ENCODE measurements around the gene SUN3. TPM values are rescaled to one million over a fixed set of nuclear protein-coding genes. Genes with fewer than 3 reads are reported as not detected.

The SUN3 gene
- total and polyA plus RNA-seq, 10 of the 15 experiments (the other 5 are each of a cell fraction or from before 2014, with no cell fraction given): 0.29 to 0.48 TPM; not detected in 8

DNA sequence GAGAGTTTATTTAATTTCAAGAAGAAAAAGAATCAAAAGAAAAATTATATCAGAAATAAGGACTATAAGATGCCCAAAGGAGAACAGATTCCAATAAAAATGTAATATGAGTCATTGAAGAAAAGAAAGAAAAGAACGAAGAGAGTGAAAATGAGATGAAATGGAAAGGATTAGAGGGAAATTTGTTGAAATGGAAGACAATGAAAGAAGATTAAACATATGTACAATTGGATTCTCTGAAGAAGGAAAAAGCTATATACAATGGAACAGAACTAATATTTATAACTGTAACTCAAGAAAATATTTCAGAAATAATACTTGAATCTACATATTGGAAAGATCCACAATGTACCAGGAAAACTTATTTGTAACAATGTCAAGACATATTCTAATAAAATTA, 35.1 kb upstream of the SUN3 start:
- no TSS peak for BruUV-seq (replicated peaks)
- no peaks in the 10 kb centered on the region for H3K27me3 ChIP-seq (replicated peaks in 1 of 2; ENCODE audit: control insufficient read depth in 2 of 2, insufficient read depth in 2 of 2, low read length in 1 of 2)
- no peaks in the 10 kb centered on the region for H3K79me2 ChIP-seq (ENCODE audit: control insufficient read depth, insufficient read depth, low read length)
- no peaks in the 10 kb centered on the region for H4K20me1 ChIP-seq (ENCODE audit: control insufficient read depth, insufficient read depth)
- TF ChIP-seq TCF3 (IDR thresholded peaks at IDR 0.05; ENCODE audit: borderline replicate concordance, insufficient read depth, low read depth, low read length): no peak
- TF ChIP-seq NFYA (IDR thresholded peaks at IDR 0.05; ENCODE audit: borderline replicate concordance, low read depth, low read length): no peak
- TF ChIP-seq, protein P1, sequence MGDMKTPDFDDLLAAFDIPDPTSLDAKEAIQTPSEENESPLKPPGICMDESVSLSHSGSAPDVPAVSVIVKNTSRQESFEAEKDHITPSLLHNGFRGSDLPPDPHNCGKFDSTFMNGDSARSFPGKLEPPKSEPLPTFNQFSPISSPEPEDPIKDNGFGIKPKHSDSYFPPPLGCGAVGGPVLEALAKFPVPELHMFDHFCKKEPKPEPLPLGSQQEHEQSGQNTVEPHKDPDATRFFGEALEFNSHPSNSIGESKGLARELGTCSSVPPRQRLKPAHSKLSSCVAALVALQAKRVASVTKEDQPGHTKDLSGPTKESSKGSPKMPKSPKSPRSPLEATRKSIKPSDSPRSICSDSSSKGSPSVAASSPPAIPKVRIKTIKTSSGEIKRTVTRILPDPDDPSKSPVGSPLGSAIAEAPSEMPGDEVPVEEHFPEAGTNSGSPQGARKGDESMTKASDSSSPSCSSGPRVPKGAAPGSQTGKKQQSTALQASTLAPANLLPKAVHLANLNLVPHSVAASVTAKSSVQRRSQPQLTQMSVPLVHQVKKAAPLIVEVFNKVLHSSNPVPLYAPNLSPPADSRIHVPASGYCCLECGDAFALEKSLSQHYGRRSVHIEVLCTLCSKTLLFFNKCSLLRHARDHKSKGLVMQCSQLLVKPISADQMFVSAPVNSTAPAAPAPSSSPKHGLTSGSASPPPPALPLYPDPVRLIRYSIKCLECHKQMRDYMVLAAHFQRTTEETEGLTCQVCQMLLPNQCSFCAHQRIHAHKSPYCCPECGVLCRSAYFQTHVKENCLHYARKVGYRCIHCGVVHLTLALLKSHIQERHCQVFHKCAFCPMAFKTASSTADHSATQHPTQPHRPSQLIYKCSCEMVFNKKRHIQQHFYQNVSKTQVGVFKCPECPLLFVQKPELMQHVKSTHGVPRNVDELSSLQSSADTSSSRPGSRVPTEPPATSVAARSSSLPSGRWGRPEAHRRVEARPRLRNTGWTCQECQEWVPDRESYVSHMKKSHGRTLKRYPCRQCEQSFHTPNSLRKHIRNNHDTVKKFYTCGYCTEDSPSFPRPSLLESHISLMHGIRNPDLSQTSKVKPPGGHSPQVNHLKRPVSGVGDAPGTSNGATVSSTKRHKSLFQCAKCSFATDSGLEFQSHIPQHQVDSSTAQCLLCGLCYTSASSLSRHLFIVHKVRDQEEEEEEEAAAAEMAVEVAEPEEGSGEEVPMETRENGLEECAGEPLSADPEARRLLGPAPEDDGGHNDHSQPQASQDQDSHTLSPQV (IDR thresholded peaks at IDR 0.05): no peak
- no peak for TF ChIP-seq FOXM1 (IDR thresholded peaks at IDR 0.05; ENCODE audit: low read depth, low read length)
- no peak for TF ChIP-seq GABPA (IDR thresholded peaks at IDR 0.05; ENCODE audit: low read depth)
- no peak overlapping the region for H3K27ac ChIP-seq (ENCODE audit: control insufficient read depth, insufficient read depth)
- H3K9ac ChIP-seq (ENCODE audit: control insufficient read depth, insufficient read depth, low read length): no peak overlapping the region
- H3K36me3 ChIP-seq (ENCODE audit: control insufficient read depth in 2 of 2, insufficient read depth in 2 of 2, low read length in 1 of 2): no peaks in the 10 kb centered on the region
- ChIA-PET CTCF (no interaction called here), SMC1A (ENCODE audit: uncharacterized antibody, unreplicated experiment) (no interaction called here), RAD21 (ENCODE audit: unreplicated experiment) (no interaction called here), POLR2A (no interaction called here)
- no peak overlapping the region for H3K4me2 ChIP-seq (ENCODE audit: control insufficient read depth, insufficient read depth)
- no peaks in the 10 kb centered on the region for H3K4me1 ChIP-seq (ENCODE audit: control insufficient read depth, insufficient read depth, low read length)
- no peak for FAIRE-seq
- in situ Hi-C loops (cut with MboI): no loop called here
- no peak overlapping the region for H3K4me3 ChIP-seq
- WGBS (ENCODE audit: insufficient coverage, insufficient replicate concordance, low lambda C conversion rate, missing lambda C conversion rate): 0% methylated on average over 1 of the region's 1 CpG
- H2AFZ ChIP-seq (ENCODE audit: control insufficient read depth, low read depth, low read length): no peak overlapping the region
- no peak for DNase-seq (ENCODE audit: low read depth, low spot score)
- intact Hi-C loops (cut with micrococcal nuclease; ENCODE audit: unreplicated experiment): no loop called here
- no peaks in the 10 kb centered on the region for H3K9me3 ChIP-seq (replicated peaks; ENCODE audit: control insufficient read depth, insufficient read depth, low read length)
- ATAC-seq: no peak

Measured in GM12878 (cell line).